DMS53 treated with DMSO at 0.1 percent for 48 hours (cell line): ENCODE results near the gene ANAPC2.
"Not testable (repeated sequence)": the region's sequence is repeated elsewhere in the genome, so short reads cannot be mapped to it uniquely, and the experiment has no call there.

Experiments
- DNase-seq: peaks from one replicate; lab custom pipeline; 2025; ENCODE audit not compliant: unreplicated experiment; lab: John Stamatoyannopoulos, UW

The ANAPC2 gene

GRCh38 chr9:137148242-137148641, 40.1 kb downstream of the ANAPC2 start:
- DNase-seq = no peak

GRCh38 chr9:137147793-137148160, 40.6 kb downstream of the ANAPC2 start:
- DNase-seq = no peak

- DNase-seq = no peak
Observed at GRCh38 chr9:137147091-137147792, 41.1 kb downstream of the ANAPC2 start.

- no peak for DNase-seq
Observed at GRCh38 chr9:137146527-137146918, 41.8 kb downstream of the ANAPC2 start.

- no peak for DNase-seq
Observed at GRCh38 chr9:137145731-137146526, 42.4 kb downstream of the ANAPC2 start.

- DNase-seq = no peak
Observed at GRCh38 chr9:137143459-137143858, 44.9 kb downstream of the ANAPC2 start.

- DNase-seq = no peak
Observed at GRCh38 chr9:137141976-137142936, 46.1 kb downstream of the ANAPC2 start.

GRCh38 chr9:137141050-137141810, 47.1 kb downstream of the ANAPC2 start:
- no peak for DNase-seq

- DNase-seq = no peak
Observed at GRCh38 chr9:137140151-137141012, 48.0 kb downstream of the ANAPC2 start.

- no peak for DNase-seq
Observed at GRCh38 chr9:137139468-137140150, 48.8 kb downstream of the ANAPC2 start.

GRCh38 chr9:137138722-137139467, 49.5 kb downstream of the ANAPC2 start, which contains the start of gene GRIN1:
TSS of gene GRIN1 (plus strand) at chr9:137139154. CDS start at chr9:137139487, 333 bp downstream.
- DNase-seq = no peak

- DNase-seq = no peak
Observed at GRCh38 chr9:137138058-137138721, 50.2 kb downstream of the ANAPC2 start.

GRCh38 chr9:137136881-137137607, 51.3 kb downstream of the ANAPC2 start:
- DNase-seq = no peak

- no peak for DNase-seq
Observed at GRCh38 chr9:137136261-137136880, 52.0 kb downstream of the ANAPC2 start.

- DNase-seq = not testable (repeated sequence)
Observed at GRCh38 chr9:137135154-137135553, 53.2 kb downstream of the ANAPC2 start.

GRCh38 chr9:137134191-137134590, 54.2 kb downstream of the ANAPC2 start:
- DNase-seq = no peak
